Measurements from ENCODE around the gene RAI14.

GRCh38 chr5:34699155-34700077, 43.3 kb downstream of the RAI14 start:
- TF ChIP-seq SUZ12 (IDR thresholded peaks at IDR 0.05; ENCODE audit: extremely low read depth, insufficient read depth, insufficient read length) = no peak
- TF ChIP-seq YY1 (IDR thresholded peaks at IDR 0.05; ENCODE audit: insufficient read depth, insufficient read length) = no peak
- TF ChIP-seq ZNF274 (IDR thresholded peaks at IDR 0.05; ENCODE audit: low read depth, low read length) = no peak
